Measurements from ENCODE around the gene KIF4A.

GRCh38 chrX:70353514-70353913, 63.6 kb downstream of the KIF4A start:
- TF ChIP-seq CTCF (IDR thresholded peaks at IDR 0.05; ENCODE audit: low read length) (no peak), EZH2phosphoT487 (IDR thresholded peaks at IDR 0.05; ENCODE audit: low read length) (no peak)

All from MM.1S (cell line).